Retina (tissue), 1 donor: ENCODE measurements around the gene ATAD2B.
A peak's percentile ranks its signal among the peaks of the same experiment; 100 is the strongest.

ENCODE experiments used
- DNase-seq: peaks from one replicate; pipeline ENCODE4 v3.0.0-alpha.2; 2016

Gene ATAD2B

GRCh38 chr2:23905155-23905554 is 21.8 kb downstream of the ATAD2B start:
- DNase-seq: no peak

GRCh38 chr2:23904692-23905091 is 22.2 kb downstream of the ATAD2B start:
- DNase-seq: no peak

- no peak for DNase-seq
Observed at GRCh38 chr2:23904215-23904614, 22.7 kb downstream of the ATAD2B start.

- no peak for DNase-seq
Observed at GRCh38 chr2:23903034-23903433, 23.9 kb downstream of the ATAD2B start.

- DNase-seq: no peak
Observed at GRCh38 chr2:23901966-23902846, 24.7 kb downstream of the ATAD2B start.

GRCh38 chr2:23900541-23901322 is 26.2 kb downstream of the ATAD2B start:
- DNase-seq: peak; percentile 60

GRCh38 chr2:23900133-23900532 is 26.8 kb downstream of the ATAD2B start:
- DNase-seq: no peak

- DNase-seq: no peak
Observed at GRCh38 chr2:23871206-23871605, 55.7 kb downstream of the ATAD2B start.

- DNase-seq: no peak
Observed at GRCh38 chr2:23867449-23867848, 59.5 kb downstream of the ATAD2B start.

GRCh38 chr2:23862716-23863426 is 64.1 kb downstream of the ATAD2B start:
- DNase-seq: no peak

- no peak for DNase-seq
Observed at GRCh38 chr2:23861952-23862351, 65.0 kb downstream of the ATAD2B start.

- no peak for DNase-seq
Observed at GRCh38 chr2:23859983-23860382, 66.9 kb downstream of the ATAD2B start.

GRCh38 chr2:23859234-23859633 is 67.7 kb downstream of the ATAD2B start:
- no peak for DNase-seq

GRCh38 chr2:23850564-23851256 is 76.2 kb downstream of the ATAD2B start:
- no peak for DNase-seq

- DNase-seq: no peak
Observed at GRCh38 chr2:23844905-23845304, 82.0 kb downstream of the ATAD2B start.

- no peak for DNase-seq
Observed at GRCh38 chr2:23843051-23843976, 83.6 kb downstream of the ATAD2B start.

GRCh38 chr2:23839919-23840578 is 86.9 kb downstream of the ATAD2B start:
- no peak for DNase-seq

- no peak for DNase-seq
Observed at GRCh38 chr2:23838996-23839395, 87.9 kb downstream of the ATAD2B start.

GRCh38 chr2:23838581-23838980 is 88.3 kb downstream of the ATAD2B start:
- DNase-seq: no peak

- DNase-seq: no peak
Observed at GRCh38 chr2:23837871-23838270, 89.1 kb downstream of the ATAD2B start.

- no peak for DNase-seq
Observed at GRCh38 chr2:23836971-23837565, 89.9 kb downstream of the ATAD2B start.
